ENCODE data around the gene FHOD3.
A peak's percentile ranks its signal among the peaks of the same experiment; 100 is the strongest.
"Not testable (repeated sequence)": the region's sequence is repeated elsewhere in the genome, so short reads cannot be mapped to it uniquely, and the experiment has no call there.

The FHOD3 gene

DNA sequence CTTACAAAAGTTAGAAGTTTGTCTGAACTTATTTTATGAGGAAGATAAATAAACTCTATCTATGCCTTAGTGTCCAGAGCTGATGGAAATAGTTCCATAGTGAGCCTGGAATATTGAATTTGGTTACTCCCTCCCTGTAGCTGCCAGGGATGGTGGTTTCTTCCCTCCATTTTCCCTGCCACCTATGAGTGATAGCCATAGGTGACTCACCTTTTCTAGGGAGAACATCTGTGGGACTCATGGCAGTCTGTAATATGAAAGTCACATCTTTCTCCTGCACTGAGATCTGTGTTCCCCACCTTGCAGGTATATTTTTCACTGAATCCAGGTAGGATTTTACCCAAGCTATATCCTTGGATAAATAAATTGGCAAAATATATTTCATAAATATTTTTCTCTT lies 382.5 kb downstream of the FHOD3 start:
- no peak for DNase-seq

DNA sequence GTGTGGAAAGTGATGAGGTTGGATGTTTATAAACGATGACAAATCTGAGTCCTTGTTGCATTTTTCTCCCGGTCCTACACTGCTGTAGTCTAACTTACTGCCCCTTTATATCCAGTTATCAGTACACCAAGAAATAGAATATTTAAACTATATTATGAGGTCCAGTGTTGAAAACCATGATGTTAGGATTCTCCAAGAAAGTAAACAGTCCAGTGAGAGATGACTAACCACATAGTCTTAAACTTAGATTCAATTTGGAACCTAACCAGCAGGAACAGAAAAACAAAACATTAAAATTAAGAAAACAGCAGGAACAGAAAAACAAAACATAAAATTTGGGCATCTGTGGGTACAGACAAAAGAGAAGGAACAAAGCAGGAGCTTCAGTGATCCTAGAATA lies 388.1 kb downstream of the FHOD3 start:
- no peak for DNase-seq

DNA sequence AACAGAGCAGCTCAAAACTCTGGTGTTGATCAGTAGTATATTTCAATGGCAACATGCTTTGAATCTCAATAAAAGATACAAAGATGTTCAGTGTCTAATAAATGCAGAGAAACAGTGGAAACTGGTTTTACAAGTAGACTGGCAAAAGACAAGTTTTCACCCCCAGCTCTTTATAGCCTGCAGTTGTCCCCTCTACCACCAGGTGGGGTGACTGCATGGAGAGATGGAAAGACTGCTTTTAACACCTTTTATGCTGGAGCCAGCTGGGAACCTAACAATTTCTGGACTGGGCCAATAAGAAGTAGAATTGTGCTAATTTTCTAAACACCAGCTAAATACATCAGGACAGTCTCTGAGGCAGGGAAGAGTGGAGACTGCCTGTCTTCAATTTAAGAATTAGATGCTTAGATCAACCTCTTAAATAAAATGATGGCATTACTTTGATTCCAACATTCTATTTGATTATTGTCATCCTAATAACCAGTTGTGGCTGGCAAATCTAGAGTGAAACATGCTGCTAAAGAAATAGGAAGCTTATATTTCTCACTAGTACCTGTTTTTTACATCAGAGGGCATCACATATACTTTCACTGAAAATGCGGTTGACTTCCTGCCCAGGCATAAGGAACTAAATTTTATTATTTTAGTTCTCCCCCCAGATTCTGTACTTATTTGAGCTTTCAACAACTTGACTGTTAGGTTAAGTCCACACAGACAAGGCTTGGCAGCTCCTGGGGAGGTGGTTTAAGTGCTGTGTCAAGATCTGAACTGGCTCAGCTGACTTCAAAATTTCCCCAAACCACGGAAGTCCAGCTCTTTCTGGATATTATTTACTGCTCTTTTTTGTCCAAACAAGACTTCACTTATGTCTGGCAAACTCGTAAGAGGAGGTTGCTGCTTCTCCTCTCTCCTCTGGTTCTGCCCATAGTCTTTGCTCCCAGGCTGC lies 390.8 kb downstream of the FHOD3 start:
- DNase-seq: peak in 1 of 2 donors; percentile 36

DNA sequence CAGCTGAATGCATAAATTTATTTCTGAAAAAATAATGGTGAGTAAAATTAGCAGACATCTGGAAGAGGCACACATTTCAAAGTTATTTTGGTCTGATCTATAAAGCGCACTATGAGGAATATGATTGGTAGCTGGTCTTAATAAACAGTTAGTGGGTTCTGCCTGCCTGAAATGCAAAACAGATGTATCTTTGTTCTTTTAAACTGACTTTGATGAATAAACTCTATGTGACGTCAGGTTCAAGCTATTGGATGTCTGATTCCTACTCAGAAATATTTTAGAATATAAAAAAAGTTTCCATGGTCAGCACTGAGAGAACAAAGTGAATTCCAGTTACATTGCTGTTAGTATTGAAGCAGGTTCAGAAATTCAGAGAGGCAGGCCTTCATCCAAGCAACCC lies 394.9 kb downstream of the FHOD3 start:
- DNase-seq: no peak

DNA sequence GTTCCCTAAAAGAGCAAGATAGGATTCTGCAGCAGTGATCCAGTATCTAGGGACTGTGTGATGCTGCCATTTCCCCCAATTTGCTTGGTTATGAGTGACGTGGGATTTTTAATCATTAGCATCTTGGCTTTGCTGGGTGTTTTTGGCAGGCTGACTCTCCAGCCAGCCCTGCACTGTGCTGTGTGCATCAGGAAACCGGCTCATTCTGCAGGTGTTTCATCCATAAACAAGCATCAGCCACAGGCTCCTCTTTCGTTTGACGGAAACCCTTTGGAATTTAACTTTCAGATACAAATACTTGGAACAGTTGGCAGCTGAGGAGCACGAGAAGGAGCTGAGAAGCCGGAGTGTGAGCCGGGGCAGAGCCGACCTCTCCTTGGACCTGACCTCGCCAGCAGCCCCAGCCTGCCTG lies 395.4 kb downstream of the FHOD3 start:
- DNase-seq: no peak

DNA sequence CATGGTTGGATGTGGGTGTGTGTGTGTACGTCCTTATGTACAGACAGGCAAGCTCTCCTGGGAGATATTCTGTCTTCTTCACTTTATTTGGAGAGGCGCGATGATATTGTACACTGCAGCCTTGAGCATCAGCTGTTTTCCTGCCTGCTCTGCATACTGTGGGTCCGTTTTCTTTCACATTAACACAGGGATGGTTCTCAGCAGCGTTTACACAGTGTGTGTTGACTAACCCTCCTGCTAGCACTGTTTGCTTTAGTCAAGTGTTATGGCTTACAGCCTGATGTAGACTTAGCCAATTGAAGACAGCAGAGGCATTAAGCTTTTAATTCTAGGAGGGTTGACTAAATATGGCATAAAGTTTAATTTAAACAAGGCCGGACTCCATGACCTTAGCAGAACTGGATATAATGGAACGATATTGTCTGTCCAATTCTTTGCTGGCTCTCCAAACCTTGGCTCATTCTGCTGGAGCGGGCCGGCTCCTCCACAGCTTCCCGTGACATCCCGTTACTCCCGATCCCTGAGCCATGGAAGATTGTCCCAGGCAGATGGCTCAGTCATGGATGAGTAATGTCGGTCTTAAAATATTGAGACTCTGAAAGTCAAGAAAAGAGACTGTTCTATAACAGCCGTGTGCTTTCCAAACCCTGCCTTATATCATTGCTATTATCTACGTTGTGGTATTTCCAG lies 396.6 kb downstream of the FHOD3 start:
- no peak for DNase-seq

DNA sequence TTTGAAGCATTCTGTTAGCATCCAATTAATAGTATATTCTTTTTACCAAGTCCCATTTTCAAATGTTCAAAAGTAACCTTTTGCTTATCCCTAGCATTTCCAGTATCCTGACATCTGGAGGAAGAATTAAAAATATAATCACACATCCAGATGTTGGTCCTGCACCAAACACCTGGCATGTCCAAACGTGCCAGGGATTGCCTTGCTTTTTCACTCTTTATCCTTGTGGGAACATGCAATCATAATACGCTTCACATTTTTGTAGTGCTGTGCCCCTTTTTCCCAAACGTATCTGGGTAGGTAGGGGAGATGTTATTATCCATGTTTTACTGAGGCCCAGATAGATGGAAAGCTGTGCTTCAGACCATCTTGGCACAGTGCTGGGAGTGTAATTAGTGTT lies 398.3 kb downstream of the FHOD3 start:
- DNase-seq: no peak

DNA sequence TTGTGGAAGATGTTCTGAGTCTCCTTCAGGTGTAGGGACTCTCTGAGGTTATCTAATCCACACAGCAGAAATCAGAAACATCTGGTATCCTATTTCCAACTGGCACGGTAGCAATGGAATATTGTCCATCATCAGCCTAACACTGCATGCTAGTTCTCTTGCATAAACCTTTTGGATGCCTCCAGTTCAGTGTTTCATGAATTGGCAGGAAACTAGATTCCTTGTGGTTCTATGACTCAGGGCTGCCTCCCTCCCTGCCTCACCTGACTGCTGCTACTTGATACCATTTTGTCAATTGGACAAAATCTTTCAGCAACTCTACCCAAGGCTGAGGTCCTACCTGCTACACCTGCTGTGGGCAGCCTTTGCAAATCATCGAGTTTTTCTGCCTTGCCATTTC lies 400.4 kb downstream of the FHOD3 start:
- DNase-seq: no peak

DNA sequence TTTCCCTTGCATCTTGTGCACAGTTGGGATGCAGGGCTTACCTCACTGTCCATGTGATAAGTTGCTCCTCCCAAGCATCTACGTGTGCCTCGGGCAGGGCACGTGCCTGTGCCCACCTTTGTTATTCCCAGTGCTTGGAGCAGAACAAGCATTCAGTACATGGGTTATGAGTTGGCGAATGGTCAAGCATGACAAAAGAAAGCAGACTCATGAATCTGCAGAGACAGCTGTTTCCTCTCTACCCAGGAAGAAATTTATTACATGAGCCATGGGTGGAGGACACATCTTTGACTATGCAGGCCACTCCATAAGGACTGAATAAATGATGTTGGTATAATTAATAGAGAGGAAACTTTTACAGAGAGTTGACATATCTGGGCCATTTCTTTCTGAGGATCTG lies 403.4 kb downstream of the FHOD3 start:
- no peak for DNase-seq

DNA sequence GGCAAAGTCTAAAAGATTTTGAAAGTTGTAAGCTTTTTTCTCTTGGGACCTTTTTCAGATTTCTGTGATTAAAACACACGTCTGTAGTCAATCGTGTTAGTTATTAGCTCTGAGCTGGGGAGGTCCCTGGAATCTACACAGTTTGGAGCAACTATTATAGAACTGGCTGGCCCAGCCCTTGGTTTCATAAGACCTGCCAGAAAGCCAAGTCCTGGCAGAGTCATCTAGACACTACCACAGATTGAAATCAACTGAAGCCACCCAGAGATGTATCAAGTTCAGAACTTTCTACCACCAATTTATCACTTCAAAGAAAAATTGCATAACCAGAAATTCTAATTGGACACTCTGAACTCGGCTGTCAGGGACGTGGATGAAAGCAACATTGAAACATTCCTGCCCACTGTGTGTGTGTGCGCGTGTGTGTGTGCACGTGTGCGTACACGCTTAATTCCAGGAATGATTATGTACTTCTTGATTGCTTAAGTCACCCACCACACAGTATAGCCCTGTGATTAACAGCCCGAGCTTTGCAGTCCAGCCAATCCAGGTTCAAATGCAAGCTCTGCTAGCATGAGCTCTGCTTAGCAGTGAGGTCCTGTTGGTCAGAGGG lies 405.0 kb downstream of the FHOD3 start:
- no peak for DNase-seq

DNA sequence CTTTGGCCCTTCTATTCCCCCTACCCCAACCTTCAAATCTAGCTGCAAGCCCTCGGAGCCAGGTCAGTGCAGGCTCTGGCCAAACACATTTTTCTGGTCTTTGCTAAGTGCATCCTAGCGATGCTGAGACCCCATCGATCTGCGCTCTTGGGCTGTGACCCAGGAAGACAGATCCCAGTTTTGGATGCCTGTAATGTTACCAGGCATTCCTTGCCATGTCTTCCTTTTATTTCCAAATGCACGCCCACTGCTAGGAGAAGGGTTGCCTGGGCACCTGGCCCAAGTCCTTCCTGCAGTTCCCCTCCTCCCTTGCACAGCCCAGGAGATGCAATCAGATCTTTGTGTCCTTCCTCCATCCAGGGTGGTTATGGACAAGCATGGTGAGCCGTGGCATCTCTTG lies 406.6 kb downstream of the FHOD3 start:
- no peak for DNase-seq

DNA sequence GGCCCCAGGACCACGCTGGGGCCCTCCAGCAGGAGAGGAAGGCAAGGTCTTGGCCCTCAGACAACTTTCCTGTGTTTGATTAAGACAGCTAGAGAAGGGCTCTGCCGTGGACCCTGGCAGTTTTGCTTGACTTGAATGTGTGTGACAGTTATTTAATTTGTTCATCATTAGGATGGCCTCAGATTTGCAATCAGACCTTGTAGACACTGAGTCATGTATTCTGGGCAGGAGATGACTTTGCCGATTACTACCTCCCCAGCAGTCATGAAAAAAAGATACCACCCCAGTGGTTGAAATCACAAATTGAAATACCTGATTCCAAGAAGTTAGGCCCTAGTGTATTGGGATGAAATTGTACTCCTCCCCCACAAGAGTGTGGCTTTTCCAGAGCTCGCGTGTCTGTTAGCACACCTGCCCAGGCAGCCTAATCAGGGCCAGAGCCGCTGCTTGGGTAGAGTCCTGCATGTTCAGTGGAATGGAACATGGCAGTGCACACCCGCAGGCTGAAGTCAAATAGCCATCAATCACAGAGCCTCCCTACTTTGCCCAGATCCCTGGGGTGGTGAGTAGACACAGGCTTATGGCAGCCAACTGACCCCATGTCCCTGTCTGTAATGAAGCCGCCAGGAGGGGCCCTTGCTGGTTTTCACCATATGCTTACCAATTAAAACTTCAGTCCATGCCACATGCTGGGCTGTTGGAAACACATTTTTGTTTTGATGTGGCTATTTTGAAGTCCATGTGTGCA lies 408.8 kb downstream of the FHOD3 start:
- DNase-seq: no peak

DNA sequence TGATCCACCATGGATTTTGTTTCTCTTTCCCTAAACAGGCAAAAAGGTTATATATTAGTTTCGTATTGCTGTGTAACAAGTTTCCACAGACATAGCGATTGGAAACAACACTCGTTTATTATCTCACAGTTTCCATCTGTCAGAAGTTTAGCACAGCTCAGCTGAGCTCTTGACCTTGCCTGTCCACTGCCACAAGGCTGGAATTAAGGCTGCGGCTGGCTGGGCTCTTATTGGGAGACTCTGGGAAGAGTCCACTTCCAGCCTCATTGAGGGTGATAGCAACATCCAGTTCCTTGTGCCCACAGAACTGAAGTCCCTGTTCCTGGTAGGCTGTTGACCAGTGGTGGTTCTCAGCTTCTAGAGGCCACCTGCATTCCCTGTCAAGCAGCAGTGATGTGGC lies 410.9 kb downstream of the FHOD3 start:
- no peak for DNase-seq

DNA sequence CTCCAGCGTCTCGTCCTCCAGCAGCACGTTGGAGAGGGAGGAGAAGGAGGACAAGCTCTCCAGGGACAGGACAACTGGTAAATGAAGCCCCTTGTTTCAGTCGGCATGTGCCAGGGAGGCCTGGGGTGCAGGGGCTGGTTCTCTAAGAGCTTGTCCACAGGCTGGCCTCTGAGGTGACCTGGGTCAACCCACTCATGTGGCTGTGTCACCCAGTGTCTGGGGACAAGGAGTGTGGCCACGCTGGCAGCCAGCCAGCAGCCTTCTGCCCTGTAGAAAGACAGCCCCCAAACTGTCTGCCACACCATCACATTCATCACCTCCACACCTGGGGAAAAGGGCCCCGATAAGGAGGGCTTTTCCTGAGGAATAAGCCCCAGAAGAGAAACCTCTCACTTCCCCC lies 411.8 kb downstream of the FHOD3 start:
- no peak for DNase-seq

DNA sequence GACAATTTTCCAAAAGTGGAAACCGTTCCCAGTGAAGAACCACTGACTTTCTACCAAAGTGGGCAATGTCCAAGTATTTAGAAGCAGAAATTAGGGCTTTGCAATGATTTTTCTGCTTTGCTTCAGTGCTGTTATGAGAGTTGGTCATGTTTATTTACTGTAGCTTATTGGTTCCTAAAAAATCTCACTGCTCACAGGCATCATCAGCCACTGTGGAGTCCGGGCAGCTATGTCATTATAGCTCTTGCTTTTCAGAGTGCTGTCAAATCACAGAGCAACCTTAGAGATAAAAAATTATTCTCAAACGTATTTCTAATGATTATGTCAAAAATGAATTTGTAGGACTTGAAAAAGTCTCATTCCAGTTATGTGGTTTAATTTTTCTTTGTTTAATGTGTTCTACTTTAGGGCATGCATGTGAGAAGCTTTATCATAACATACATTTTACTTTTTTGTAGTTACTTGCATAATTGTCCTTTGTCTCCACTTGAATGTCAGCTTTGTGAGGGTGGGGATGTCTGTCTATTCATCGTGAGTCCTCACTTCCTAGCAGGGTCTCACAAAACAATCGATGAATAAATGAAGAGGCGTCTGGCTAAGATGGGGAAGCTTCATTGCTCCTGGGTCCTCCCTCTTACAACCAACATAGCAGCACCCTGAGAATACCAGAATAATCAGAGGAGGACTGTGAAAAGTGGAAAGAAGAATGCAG lies 413.7 kb downstream of the FHOD3 start:
- no peak for DNase-seq

DNA sequence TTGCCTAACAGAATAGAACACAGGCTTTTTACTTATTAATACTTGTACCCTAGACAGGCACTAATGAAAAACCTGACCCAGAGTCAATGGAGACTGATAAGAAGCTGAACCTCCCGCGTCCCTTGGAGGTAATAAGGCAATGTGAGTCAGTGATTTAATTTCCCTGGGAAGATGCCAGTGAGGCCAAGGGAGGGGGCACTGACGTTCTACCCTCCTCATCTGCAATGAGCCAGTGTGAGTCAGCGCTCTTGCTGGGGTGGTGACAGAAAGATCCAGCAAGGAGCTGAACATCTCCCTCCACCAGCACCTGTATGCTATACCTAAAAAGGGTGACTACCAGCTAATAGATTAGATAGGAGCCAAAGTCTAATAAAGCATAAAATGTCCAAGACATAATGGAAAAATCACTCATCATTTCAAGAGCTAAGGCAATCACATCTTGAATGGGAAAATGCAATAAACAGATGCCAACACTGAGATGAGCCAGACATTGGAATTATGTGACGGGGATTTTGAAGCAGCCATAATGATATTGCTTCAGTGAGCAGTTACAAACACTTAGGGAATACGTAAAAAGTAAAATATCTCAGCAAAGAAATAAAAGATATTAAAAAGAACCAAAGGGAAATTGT lies 414.4 kb downstream of the FHOD3 start:
- no peak for DNase-seq

DNA sequence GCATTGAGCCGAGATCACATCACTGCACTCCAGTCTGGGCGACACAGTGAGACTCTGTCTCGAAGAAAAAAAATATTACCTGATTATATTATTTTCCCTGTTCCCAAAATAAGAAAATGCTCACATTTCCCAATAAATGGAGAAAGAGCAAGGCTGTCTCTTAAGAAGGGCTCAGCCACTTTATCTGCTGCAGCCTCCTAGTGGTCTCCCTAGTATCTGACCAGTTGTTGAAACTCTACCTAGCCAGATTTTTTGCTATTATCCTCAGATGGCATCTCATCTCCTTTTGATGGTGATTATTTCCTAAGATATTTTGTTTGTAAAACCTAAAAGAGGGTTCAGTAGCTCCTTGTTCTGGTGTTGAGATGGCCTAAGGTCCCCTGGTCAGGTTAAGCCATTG lies 417.0 kb downstream of the FHOD3 start:
- DNase-seq: no peak

DNA sequence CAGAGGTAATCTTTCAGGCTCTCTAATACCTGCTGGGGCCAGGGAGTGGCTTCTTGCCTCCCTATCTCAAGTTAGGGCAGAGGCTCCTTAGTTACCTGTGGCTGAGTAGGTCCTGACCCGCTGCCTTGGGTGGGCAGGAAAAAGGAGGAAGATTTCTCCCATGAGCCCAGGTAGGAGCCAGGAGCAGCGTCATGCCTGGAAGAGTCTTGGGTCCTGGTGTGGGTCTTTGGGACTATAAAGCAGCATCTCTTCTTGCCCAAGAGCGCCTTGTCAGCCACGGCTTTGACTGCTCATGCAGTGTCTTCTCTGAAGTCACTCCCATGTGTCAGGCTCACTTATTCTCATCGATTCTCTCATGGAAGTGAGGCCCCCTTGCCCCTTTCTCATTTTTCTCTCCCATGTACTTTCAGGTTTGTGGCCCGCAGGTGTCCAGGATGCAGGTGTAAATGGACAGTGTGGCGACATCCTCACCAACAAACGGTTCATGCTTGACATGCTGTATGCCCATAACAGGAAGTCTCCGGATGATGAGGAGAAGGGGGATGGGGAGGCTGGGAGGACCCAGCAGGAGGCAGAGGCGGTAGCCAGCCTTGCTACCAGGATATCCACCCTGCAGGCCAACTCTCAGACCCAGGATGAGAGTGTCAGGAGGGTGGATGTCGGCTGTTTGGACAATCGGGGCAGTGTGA lies 420.1 kb downstream of the FHOD3 start:
- no peak for DNase-seq

DNA sequence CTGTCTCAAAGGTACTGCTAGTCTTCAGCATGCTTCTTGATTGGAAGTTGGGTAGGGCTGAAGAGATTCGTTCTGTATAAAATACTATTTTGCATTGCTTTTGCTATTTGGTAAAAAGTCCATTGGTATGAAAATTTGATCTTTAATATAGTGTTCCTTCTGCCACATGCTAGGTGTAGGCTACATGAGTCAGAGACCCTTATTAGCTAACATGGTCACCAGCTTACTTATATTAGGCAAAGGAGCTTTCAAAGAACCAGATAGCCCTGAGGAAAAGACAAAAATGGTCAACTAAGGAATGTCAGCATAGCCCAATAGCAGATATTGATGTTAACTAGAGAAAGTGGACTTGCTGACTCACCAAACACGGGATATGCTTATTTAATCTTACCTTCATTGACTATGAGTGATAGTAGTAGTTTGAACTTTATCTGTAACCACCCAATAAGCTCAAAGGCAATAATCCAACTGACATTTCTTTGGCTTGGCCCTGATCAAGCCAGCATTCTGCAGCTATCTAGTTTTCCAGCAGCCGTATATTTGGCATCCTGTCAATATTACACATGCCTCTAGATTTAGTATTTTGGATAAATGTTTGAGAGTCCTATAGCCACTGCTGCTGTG lies 421.3 kb downstream of the FHOD3 start:
- no peak for DNase-seq

DNA sequence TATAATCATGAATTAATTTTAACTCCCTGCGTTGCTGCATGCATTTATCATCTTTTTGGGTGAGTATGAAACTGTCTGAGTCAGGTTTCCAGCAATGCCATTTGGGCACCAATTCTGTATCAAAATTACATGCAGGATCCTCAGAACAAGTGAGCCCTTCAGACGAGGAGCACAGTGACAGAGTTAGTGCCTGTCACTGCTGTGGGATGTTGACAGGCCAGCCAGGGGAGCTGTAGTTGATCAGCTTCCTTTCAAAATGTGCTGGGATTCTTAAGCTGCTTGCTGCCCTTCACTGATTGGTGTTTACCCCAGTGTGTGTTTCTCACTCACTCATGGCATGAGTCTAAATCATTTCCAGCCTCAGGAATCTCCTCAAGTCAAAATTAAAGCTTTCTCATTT lies 422.1 kb downstream of the FHOD3 start:
- DNase-seq: no peak

DNA sequence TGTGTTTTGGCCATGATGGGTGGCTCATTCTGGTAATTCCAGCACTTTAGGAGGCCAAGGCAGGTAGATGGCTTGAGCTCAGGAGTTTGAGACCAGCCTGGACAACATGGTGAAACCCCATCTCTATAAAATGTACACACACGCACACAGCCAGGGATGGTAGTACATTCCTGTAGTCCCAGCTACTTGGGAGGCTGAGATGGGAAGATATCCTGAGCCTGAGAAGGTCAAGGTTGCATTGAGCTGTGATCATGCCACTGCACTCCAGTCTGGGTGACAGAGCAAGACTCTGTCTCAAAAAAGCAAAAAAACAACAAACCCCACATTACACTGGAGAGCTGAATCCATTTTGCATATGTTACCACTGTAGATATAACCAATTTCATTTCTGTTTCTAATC lies 423.8 kb downstream of the FHOD3 start:
- DNase-seq: not testable (repeated sequence)

Data from CD4-positive, alpha-beta T cell treated with Interferon alpha-2 for 1 hour (primary cell).